GM19324 (cell line): ENCODE measurements around the gene NBL1.

ENCODE experiments used
- ATAC-seq: cut with Tn5 transposase; IDR thresholded peaks from one replicate; pipeline ENCODE4 v1.9.1; 2021; ENCODE audit warnings: mild to moderate bottlenecking, moderate library complexity; ENCODE audit not compliant: unreplicated experiment, low FRiP score

Gene NBL1

GRCh38 chr1:19664453-19665185 lies 20.5 kb downstream of the NBL1 start, which contains the start of gene HTR6:
Gene HTR6, plus strand, starts transcription at chr1:19664875. Its CDS starts 879 bp downstream, at chr1:19665754.
- no peak for ATAC-seq

GRCh38 chr1:19665186-19665495 lies 21.0 kb downstream of the NBL1 start:
- ATAC-seq, result no peak

- ATAC-seq, result no peak
Measured at GRCh38 chr1:19665496-19666465, 21.7 kb downstream of the NBL1 start.

GRCh38 chr1:19668888-19669287 lies 24.8 kb downstream of the NBL1 start:
- no peak for ATAC-seq

GRCh38 chr1:19670787-19671186 lies 26.7 kb downstream of the NBL1 start:
- no peak for ATAC-seq

- ATAC-seq, result no peak
Measured at GRCh38 chr1:19672237-19672636, 28.1 kb downstream of the NBL1 start.

GRCh38 chr1:19675797-19676196 lies 31.7 kb downstream of the NBL1 start:
- ATAC-seq, result no peak

- ATAC-seq, result no peak
Measured at GRCh38 chr1:19676438-19676922, 32.4 kb downstream of the NBL1 start.

GRCh38 chr1:19678493-19678892 lies 34.4 kb downstream of the NBL1 start:
- no peak for ATAC-seq

- no peak for ATAC-seq
Measured at GRCh38 chr1:19678931-19679453, 34.9 kb downstream of the NBL1 start.

GRCh38 chr1:19679691-19680090 lies 35.6 kb downstream of the NBL1 start:
- ATAC-seq, result no peak

- ATAC-seq, result no peak
Measured at GRCh38 chr1:19680644-19681043, 36.5 kb downstream of the NBL1 start.

- ATAC-seq, result no peak
Measured at GRCh38 chr1:19682257-19682656, 38.1 kb downstream of the NBL1 start.

- ATAC-seq, result no peak
Measured at GRCh38 chr1:19682901-19683300, 38.8 kb downstream of the NBL1 start.

- ATAC-seq, result no peak
Measured at GRCh38 chr1:19683351-19683750, 39.2 kb downstream of the NBL1 start.

GRCh38 chr1:19684677-19685076 lies 40.6 kb downstream of the NBL1 start:
- ATAC-seq, result no peak

- no peak for ATAC-seq
Measured at GRCh38 chr1:19685994-19686393, 41.9 kb downstream of the NBL1 start.

- no peak for ATAC-seq
Measured at GRCh38 chr1:19687414-19687813, 43.3 kb downstream of the NBL1 start.

- ATAC-seq, result no peak
Measured at GRCh38 chr1:19688041-19688842, 44.1 kb downstream of the NBL1 start.

- no peak for ATAC-seq
Measured at GRCh38 chr1:19689085-19689757, 45.1 kb downstream of the NBL1 start.
